Suppressor macrophage treated with lipopolysaccharide for 4 hours (primary cell): ENCODE data around the gene TIMM23B.
A peak's percentile ranks its signal among the peaks of the same experiment; 100 is the strongest.
"Not testable (repeated sequence)": the region's sequence is repeated elsewhere in the genome, so short reads cannot be mapped to it uniquely, and the experiment has no call there.

Experiments used
- DNase-seq: peaks from one replicate; pipeline ENCODE4 v3.0.0-alpha.2; 2020

TIMM23B gene, protein sequence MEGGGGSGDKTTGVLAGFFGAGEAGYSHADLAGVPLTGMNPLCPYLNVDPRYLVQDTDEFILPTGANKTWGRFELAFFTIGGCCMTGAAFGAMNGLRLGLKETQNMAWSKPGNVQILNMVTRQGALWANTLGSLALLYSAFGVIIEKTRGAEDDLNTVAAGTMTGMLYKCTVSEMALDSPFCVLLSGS

DNA sequence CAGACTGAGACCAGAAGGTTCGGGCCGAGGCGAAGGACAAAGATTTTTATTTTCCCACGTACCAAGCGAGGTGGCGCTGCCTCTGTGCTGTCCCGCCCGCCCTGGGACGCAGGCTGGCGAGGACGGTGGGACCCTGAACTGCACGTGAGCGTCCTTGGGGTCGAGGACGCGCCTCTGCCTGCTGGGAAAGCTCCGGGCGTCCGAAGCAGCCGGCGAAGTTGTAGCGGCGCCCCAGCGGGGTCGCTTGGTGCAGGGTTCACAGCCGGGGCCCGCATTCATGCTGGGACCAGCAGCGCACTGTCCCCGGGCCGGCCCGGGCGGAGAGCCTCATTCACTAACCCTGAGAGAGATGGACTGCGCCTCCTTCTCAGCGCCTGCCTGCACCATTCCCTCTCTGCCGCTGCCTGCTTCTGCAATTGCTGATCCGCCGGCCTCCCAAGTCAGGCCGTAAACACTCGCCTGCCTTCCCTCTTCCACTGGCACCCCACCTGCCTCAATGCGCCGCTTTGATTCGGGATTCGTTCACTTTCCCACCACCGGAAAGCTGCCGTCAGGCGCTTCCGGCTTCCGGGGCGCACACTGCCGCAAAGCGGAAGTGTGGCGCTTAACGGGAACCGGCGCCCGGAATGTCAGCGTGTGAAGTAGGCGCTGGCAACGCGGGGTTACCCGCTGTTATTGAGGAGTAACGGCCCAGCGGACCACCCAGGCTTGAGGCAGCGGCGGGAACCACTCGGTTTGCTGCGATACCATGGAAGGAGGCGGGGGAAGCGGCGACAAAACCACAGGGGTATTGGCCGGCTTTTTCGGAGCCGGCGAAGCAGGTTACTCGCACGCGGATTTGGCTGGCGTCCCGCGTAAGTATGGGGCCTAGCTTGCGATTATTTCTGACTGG, at the start of gene TIMM23B, which contains the start of gene PARG:
Gene TIMM23B, plus strand, starts transcription at position 607 of the 892 bp plus-strand sequence. Its CDS starts 142 bp downstream, at position 749.
Gene PARG, minus strand, starts transcription at position 581 of the 892 bp plus-strand sequence. Its CDS starts 302 bp downstream, at position 279.
- DNase-seq: peak; percentile 88

DNA sequence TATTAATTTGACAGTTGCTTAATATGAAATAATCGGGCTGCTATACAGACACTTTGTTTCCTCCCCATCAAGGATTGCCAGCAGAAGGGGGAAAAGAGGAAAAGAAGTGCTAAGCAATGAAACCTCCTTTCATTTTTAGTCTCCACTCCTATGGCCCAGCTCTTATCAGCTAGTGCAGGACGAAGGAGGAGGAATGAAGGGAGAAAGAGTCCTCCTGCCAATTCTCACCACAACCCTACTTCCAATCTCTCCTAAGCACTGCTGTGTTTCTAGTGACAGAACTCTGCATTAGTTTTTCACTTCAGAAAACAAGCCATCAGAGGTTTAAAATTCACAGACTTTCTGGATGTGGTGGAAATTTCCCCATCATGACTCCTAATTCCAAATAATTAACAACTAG, 41.9 kb upstream of the TIMM23B start:
- DNase-seq: not testable (repeated sequence)

DNA sequence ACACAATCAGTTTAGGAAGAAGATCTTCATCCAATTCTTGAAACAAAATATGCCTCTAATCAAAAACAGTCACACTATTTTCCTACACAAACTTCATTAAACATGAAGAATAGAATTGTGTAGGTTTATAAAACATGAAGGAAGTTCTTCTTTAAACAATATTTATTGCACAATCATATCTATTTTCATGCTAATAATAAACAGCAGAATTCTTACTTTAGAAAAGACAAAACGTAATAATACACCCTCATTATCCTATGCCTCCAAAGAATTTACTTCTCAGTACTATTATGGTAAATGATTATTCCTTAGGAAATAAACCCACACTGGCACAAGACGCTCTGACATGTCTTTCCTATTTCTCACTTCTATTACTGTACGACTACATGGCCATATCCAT, 41.4 kb upstream of the TIMM23B start:
- not testable (repeated sequence) for DNase-seq

DNA sequence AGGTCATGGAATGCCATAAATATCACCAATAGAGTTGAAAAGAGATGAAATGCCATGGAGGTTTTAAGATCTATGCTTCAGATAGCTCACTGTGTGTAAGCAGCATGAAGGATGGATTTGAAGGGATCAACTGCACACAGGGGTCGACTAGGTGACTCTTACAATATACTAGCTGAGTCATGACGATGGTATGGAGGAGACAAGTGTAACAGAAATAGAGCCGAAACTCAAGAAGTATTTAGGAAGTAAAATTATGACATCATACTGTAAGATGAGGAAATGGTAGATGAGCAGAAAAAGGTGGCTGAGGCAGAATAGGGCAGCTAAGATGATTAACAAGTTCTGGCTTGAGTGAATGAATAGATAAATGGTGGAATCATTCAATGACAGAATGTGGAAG, 38.0 kb upstream of the TIMM23B start:
- DNase-seq: not testable (repeated sequence)

DNA sequence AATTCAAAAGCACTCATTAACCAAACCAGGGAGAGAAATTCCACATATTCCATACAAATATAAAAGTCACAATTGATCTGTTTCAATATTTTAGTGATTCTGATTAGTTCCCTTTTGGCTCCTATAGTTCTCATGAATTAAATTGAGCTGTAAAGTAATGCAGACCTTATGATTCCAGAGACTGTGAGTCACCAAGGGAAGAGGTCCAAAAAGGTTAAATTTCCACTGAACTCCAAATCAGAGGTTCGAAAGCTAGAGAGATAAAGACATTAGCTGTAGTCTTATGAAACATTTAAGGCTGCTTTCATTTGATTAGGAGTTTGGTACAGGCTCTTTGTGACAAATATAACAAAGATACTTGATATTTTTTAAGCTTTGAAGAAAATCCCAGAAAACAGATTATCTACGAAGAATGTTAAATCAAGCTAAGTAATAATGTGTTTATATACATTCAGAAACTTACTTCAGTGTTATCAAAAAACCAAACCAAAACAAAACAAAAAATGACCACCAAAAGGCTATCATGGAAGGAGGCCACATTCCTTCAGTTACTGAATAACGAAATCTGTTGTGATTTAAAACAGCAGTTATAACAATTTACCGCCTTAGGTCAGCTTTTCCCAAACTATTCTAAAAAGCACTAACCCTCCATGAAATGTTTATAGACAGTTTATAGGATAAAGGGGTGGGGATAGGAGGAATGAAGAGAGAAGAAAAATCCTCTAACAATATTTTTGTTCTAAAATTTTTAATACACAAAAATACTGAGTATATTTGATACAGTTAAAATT, 33.4 kb upstream of the TIMM23B start:
- not testable (repeated sequence) for DNase-seq

DNA sequence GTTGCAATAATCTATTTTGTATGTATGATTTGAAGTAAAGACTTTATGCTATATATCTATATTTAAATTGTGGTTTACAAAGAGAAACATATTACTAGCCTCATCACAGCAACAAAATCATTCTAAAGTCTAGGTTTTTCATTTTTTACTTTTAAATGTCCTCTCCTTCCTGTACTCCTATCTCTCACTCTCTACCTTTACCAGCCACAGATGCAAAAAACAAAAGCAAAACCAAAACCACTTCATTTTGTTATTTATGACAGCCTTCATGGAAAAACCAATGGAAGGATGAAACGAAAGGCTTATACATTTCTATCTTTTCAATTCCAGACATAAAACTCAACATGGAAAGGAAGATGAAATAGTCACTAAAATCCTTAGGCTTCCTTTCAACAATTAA, 31.6 kb upstream of the TIMM23B start:
- DNase-seq: not testable (repeated sequence)

DNA sequence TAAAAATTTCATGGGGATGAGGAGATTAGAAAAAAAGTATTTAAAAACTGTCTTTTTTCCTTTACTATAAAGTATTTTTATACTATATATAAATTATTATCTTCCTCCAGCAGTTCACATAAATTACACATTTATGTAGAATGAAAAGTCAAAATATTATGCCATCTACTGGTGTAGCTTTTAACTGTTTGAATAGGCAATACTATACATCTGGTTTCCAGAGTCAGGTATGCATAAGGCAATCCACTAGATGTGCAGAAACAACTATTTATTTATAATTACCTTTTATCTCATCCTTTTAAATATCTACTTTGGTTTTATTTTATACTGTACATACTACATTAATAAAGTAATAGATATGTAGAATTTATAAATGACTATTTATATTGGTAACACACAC, 25.4 kb upstream of the TIMM23B start:
- not testable (repeated sequence) for DNase-seq

DNA sequence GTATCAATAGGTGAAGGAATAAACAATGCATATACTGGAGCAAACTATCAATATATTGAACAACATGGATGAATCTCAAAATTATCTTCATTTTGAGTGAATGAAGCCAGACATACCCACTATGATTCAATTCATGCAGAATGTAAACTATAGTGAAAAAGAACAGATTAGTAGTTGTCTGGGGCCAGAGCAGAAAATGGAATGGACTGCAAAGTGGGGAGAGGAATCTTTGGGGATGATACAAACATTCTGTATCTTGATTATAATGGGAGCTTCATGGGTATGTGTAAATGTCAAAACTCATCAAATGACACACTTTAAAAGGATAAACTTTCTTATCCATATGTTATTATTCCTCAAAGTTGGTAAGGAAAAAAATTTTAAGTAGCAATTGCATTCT, 23.9 kb upstream of the TIMM23B start:
- DNase-seq: not testable (repeated sequence)

DNA sequence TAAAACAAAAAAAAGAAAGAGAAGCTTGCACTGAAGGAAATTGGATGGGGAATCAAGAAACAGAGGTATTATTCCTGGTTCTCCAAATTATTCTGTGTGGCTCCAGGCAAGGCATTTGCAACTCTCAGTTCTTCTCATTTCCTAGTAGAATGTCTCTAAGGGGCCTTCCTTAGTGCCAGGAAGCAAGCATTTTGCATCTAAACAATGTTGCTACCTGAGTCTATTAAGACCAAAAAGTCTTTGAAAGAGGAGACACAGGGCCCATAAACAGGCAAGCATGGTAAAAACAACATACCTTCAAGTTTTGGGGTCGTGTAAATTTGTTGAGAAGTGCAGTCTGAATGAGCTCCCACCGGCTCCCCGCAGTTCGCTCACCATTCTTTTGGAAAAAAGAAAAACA, 19.8 kb upstream of the TIMM23B start:
- DNase-seq: not testable (repeated sequence)

DNA sequence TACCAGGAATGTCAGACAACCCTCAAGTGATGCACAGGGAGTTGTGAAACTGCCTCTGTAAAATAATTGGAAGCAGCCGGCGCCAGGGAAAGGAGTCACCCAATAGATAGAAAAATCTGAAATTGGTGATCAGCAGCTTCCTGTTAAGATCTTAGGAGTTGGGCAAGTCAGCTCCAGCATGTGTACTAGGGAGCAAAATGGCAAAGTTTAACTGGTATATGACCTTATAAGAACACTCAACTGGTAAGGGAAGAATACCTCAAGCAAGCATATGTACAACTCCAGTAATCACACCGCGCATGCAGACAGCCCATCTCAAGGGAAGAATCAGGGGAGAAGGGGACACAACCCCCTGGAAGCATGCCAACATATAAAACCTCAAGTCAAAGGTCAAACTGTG, 18.3 kb upstream of the TIMM23B start:
- DNase-seq: not testable (repeated sequence)

DNA sequence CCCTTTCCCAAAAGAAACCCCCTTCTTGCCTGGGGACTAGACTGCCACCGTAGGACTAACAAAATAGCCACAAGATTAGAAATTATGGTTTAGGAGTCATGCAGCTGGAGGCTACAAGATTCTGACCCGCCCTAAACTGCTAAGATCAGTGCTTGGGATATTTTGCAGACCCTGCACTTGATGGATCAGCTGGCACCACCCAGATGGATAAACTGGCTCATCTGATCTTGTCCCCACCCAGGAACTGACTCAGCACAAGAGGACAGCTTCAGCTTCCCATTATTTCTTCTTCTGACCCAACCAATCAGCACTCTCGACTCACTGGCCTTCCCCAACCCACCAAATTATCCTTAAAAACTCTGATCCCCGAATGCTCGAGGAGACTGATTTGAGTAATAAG, 10.6 kb upstream of the TIMM23B start:
- DNase-seq: not testable (repeated sequence)

DNA sequence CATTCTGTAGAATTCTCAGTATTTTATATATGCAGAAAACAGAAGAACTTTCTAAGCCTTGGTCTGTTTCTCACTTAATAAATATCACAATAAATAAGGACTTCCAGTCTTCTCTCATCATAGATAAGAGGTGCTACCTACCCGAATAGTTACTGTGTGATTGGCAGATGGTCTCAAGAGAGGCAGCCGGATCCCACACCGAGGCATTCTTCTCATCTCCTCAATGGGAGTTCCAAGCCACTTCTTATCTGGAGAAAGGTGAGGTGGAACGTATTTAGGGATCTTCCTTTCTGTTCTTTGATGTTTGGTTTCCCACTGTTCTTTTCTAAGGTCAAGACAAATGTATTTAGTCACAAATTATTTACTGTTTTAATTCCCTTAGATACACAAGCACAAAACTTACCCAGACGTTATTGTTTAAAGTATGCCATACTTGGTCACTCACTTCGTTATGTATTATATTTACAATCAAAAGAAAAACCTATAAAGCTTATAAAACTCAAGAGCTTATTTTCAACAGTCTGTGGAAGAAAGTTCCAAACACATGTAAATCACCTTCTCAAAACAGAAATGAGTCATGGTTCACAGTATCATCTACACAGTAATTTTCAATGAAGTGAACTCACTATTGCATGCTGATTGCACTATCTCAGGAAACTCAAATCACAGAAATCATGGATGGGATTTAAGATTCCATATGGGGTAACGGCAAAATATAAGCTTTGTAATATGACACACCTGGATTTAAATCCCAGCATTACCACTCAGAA, 9.7 kb upstream of the TIMM23B start:
- not testable (repeated sequence) for DNase-seq

DNA sequence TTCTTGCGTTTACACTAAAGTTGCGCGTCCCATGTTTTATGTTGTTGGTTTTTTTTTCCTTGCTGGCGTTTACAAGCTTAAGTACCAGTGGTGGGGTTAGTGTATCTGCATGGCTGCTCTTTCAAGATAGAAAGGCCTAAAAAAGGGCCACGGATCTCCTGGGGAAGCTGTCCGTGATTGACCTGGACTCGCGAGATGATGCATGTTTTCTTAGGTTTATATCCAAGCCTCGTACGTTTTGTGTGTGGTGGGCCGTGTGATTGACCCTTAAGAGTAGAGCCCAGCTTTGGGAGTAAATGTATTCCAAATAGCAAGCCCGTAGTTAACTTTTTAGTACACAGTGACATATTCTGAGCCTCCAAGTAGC, 469 bp downstream of the TIMM23B start:
- DNase-seq: not testable (repeated sequence)

DNA sequence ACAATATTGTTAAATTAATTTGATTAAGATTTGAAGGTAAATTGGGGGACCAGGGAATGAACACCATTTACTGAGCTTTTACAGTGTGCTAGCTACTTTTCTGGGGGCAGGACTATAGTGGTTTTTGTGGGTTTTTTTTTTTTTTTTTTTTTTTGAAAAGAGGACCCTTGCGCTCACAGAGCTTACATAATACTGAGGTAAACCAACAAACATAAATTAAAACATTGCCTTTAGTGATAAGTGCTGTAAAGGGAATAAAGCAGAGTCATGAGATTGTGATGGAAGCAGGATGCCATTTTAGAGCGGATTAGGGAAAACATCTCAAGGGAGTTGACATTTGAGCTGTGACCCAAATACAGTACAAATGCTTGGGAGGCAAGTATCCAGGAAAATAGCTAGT, 1.8 kb downstream of the TIMM23B start:
- DNase-seq: not testable (repeated sequence)

DNA sequence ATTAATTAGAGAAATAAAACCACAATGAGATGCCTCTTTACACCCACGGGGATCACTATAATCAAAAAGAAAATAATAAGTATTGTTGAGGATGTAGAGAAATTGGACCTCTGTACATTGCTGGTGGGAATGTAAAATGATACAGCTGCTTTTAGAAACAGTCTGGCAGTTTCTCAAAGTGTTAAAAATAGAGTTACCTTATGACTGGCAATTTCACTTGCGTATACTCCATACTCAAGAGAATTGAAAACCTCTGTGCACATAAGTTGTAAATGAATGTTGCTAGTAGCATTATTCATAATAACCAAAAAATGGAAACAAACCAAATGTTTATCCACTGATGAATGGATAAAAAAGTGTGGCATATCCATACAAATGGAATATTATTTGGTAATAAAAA, 6.3 kb downstream of the TIMM23B start:
- not testable (repeated sequence) for DNase-seq

DNA sequence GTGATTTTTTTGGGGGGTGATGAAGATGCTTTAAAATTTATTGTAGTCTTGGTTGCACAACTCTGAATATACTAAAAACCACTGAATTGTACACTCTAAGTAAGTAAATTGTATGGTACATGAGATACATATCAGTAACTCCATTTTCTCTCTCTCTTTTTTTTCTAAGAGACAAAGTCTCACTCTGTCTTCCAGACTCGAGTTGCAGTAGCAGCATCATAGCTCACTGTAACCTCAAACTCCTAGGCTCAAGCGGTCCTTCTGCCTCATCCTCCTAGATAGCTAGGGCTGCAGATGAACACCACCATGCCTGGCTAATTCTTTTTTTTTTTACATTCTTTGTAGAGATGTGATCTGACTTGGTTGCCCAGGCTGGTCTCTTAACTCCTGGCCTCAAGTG, 6.9 kb downstream of the TIMM23B start:
- DNase-seq: not testable (repeated sequence)

DNA sequence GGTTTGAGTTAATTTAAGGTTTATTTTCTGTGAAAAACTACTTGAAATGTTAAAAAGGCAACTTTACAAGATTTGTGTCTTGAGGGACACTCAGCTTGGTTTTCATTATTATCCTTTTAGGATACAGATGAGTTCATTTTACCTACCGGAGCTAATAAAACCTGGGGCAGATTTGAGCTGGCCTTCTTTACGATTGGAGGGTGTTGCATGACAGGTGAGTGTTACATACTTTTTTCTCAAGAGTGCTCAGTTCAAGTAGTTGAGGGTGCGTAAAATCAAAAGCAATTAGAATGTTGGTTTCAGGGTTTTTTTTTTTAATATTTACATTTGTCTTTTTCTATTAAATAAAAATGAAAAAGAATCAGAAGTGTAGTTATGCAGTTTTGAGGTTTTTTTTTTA, 10.2 kb downstream of the TIMM23B start:
- DNase-seq: not testable (repeated sequence)

DNA sequence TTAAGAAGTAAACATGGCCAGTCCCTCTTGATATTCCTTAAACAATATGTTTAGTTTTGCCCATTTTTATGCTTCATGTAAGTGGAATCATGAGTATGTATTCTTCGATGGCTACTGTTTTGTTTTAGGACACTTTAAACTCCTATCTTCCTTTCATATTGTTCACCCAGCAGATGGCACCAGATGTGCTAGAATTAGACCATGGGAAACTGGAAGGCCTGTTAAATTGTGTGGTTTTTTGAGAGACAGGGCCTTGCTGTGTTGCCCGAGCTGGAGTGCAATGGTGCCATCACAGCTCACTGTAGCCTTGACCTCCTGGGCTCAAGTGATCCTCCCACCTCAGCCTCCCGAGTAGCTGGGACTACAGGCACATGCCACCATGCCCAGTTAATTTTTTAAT, 11.3 kb downstream of the TIMM23B start:
- not testable (repeated sequence) for DNase-seq

DNA sequence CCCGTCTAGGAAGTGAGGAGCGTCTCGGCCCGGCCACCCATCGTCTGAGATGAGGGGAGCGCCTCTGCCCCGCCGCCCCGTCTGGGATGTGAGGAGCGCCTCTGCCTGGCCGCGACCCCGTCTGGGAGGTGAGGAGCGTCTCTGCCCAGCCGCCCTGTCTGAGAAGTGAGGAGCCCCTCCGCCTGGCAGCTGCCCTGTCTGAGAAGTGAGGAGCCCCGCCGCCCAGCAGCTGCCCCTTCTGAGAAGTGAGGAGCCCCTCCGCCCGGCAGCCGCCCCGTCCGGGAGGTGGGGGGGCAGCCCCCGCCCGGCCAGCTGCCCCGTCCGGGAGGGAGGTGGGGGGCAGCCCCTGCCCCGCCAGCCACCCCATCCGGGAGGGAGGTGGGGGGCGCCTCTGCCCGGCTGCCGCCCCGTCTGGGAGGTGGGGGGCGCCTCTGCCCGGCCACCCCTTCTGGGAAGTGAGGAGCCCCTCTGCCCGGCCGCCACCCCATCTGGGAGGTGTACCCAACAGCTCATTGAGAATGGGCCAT, 28.5 kb downstream of the TIMM23B start:
- not testable (repeated sequence) for DNase-seq

DNA sequence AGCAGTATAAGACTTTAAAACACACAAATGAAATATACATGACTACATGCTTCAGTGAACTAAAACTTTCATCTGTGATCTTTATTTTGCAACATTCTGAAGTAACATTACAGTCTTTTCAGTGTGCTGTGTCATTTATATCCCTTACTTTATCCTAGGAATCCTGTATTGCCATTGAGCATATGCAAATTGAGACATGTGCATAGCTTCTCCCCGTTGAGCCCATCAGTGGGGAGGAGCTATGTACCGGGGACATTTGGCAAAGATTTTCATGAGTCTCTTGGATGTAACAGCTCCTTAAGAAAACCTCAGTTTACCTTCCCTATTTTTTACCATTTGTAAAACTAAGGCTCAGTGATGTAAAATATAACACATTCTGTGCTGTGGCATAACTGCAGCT, 29.6 kb downstream of the TIMM23B start:
- not testable (repeated sequence) for DNase-seq

DNA sequence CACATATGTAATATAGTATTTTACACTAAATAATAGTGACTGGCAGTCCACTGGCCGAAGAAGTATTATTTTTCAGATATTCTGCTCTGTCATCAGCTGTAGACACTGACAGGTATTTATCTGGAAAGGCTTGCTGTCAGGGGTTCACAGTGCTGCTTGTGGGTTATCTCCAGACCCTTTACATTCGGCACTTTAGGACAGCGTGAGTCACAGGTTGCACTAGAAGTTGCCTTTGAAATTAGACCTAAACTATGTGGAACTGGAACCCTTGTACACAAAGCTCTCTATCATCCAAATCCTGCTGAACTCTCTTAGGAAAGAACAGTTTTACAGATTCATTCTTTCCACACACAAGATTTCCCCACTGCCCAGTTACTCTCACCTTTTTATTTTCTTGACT, 30.2 kb downstream of the TIMM23B start:
- not testable (repeated sequence) for DNase-seq

DNA sequence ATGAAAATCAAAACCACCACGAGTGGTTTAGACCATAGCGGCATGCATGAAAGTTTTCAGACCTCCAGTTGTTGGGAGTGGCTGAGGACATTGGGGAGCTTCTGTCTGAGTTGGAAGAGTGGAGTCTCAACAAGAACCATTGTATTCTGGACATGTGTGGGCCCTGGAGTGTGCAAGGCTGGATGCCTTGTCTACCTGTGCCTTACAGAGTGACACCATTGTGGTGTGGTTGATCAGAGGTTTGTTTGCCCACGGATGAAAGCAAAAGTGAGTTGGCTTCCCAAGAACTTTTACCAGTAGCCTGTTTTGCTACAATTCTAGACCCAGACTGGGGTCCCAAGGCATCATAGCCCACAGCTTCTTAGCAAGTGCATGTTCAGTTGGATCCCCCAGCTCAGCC, 35.9 kb downstream of the TIMM23B start:
- DNase-seq: not testable (repeated sequence)
